NB4 (cell line): Measurements from ENCODE around the gene DDX39A.

ENCODE experiments used
- DNase-seq: peaks from one replicate; pipeline ENCODE4 v3.0.0; 2010; ENCODE audit warnings: low read depth
- H3K4me3 ChIP-seq: one replicate; pipeline ENCODE4 v1.5.1; 2011; ENCODE audit warnings: mild to moderate bottlenecking, low read depth, low read length, moderate library complexity
- MYC ChIP-seq: IDR thresholded peaks from 2 replicates; pipeline ENCODE4 v1.6.1; 2011; ENCODE audit warnings: low read depth, low read length
- POLR2A ChIP-seq: IDR thresholded peaks from 2 replicates; pipeline ENCODE4 v1.6.1; 2011; ENCODE audit warnings: mild to moderate bottlenecking; ENCODE audit not compliant: insufficient read length; ENCODE audit errors: extremely low read depth
- TF ChIP-seq, protein P1 (sequence below): IDR thresholded peaks from one replicate; pipeline ENCODE4 v1.5.1; 2012; ENCODE audit warnings: low read depth, low read length
- TF ChIP-seq, protein P2 (sequence below): IDR thresholded peaks from 2 replicates; pipeline ENCODE4 v1.6.1; 2011; ENCODE audit warnings: low read depth, low read length

DDX39A gene

DNA sequence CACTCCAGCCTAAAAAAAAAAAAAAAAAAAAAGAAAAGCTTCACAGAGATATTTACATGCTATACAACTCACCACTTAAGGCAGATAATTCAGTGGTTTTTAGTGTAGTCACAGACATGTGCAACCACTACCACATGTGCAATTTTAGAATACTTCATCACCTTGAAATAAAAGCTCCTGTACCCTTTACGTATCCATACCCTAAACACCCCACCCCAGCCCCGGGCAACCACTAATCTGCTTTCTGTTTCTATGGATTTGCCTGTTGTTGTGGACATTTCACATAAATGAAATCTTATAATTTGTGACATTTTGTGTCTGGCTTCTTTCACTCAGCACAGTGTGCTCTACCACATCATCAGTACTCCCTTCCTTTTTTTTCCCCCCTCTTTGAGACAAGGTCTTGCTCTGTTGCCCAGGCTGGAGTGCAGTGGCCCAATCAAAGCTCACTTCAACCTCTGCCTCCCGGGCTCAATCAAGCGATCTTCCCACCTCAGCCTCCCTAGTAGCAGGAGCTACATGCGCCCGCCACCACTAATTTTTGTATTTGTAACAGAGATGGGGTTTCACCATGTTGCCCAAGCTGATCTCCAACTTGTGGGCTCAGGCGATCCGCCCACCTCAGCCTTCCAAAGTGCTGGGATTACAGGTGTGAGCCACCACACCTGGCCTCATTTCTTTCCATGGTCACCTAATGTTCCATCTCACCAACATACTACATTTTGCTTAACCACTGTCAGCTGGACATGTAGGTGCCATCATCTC lies 4.0 kb downstream of the DDX39A start:
- TF ChIP-seq, protein P1, sequence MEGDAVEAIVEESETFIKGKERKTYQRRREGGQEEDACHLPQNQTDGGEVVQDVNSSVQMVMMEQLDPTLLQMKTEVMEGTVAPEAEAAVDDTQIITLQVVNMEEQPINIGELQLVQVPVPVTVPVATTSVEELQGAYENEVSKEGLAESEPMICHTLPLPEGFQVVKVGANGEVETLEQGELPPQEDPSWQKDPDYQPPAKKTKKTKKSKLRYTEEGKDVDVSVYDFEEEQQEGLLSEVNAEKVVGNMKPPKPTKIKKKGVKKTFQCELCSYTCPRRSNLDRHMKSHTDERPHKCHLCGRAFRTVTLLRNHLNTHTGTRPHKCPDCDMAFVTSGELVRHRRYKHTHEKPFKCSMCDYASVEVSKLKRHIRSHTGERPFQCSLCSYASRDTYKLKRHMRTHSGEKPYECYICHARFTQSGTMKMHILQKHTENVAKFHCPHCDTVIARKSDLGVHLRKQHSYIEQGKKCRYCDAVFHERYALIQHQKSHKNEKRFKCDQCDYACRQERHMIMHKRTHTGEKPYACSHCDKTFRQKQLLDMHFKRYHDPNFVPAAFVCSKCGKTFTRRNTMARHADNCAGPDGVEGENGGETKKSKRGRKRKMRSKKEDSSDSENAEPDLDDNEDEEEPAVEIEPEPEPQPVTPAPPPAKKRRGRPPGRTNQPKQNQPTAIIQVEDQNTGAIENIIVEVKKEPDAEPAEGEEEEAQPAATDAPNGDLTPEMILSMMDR: no peak
- no peak for TF ChIP-seq POLR2A
- no peak for TF ChIP-seq MYC
- TF ChIP-seq, protein P2, sequence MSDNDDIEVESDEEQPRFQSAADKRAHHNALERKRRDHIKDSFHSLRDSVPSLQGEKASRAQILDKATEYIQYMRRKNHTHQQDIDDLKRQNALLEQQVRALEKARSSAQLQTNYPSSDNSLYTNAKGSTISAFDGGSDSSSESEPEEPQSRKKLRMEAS: no peak
- no peak overlapping the region for H3K4me3 ChIP-seq
- no peak for DNase-seq

- DNase-seq: no peak
- TF ChIP-seq, protein P2: no peak
- TF ChIP-seq, protein P1: no peak
- TF ChIP-seq POLR2A (no peak), MYC (no peak)
Observed at GRCh38 chr19:14413693-14414181, 5.4 kb downstream of the DDX39A start.

DNA sequence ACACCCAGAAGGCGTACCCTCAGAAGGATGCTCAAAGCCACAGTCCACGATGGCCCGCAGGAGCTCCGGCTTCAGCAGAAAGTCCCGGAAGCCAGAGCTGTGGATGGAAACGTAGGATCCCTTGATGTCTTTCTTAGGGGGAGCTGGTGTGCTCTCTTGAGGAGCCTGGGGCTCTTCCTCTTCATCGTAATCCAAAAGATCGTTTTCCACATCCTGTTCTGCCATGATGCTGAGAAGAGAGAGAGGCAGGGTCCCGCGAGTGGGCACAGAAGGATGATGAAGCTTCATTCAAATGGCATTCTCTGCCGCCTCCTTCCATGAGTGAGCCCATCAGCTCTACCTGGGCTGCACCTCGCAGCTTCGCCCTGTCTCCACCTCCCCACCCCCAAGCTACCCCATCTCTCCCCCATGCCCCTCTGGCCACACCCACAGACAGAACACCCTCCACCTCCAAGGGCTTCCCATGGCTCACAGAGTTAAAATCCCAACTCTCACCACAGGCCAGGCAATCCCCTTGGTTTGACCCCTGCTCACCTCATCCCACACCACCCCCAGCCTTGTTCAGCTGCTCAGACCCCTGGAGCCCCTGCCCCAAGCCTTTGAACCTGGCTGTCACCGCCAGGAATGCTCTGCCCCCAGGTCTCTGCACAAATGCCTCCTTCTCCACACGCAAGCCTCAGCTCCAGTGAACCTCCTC lies 6.0 kb downstream of the DDX39A start:
- TF ChIP-seq, protein P1: no peak
- TF ChIP-seq, protein P2: no peak
- TF ChIP-seq MYC (no peak), POLR2A (no peak)
- H3K4me3 ChIP-seq: no peak overlapping the region
- DNase-seq: no peak

More at GRCh38 chr19:14413693-14414181, 5.4 kb downstream of the DDX39A start:
- H3K4me3 ChIP-seq: no peak overlapping the region

DNA sequence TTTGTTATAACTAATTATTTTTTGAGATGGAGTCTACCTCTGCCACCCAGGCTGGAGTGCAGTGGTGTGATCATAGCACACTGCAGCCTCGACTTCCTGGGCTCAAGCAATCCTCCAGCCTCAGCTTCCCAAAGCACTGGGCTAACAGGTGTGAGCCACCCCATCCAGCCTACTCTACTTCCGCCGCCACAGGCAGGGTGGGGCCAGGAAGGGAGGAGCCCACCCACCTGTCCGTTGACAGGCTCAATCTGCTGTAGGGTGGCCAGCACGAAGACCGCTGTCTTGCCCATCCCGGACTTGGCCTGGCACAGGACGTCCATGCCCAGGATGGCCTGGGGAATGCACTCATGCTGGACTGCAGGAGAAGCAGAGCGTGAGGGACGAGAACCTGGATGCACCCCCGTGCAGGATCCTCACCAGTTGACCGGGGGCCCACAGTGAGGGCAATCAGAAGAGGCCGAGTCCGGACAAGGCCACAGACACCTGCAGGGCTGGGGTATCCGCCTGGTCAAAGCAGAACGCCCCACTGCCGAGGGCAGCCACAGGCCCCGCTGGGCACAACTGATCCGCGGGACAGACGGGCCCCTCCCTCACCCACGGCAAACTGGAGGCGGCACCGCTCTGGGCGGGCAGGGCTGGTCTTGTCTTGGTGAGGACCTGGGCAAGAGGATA lies 6.7 kb downstream of the DDX39A start:
- no peak overlapping the region for H3K4me3 ChIP-seq
- TF ChIP-seq, protein P2: no peak
- TF ChIP-seq POLR2A (no peak), MYC (no peak)
- no peak for DNase-seq

GRCh38 chr19:14411938-14412245 lies 7.2 kb downstream of the DDX39A start:
- H3K4me3 ChIP-seq: no peak overlapping the region
- DNase-seq: no peak
- TF ChIP-seq, protein P2: no peak
- TF ChIP-seq POLR2A (no peak), MYC (no peak)
- TF ChIP-seq, protein P1: no peak
